Activated CD8-positive, alpha-beta memory T cell treated with anti-CD3 and anti-CD28 coated beads, Interleukin-2, amount 50 U/mL, for 4 hours (primary cell): ENCODE measurements around the gene ITGB2.

ENCODE experiments used
- DNase-seq: peaks from one replicate; pipeline ENCODE4 v3.0.0-alpha.2; 2020

ITGB2 gene

GRCh38 chr21:44955141-44955797 is 34.6 kb upstream of the ITGB2 start:
- DNase-seq, result no peak

DNA sequence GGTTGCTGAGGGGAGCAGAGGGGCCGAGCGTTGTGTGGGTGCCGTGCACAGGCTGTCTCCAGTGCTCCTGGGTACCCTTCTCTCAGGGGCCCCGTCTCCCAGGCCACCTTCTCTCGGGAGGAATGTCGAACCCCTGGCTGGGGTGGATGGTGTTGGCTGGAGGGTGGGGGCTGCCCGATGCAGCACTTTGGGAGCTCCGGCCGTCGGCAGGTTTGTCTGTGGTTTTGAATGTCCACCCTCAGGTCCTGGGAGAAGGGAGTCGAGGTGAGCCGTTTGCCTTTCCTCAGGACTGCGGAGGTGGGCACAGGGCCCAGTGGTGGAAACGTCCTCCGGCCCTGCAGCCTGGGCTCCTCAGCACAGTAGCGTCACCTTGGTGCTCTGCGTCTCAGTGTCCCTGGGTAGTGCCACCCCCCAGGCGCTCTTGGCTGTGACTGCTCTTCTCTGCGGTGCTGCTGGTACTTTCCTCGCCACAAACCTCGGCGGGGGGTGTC is 33.6 kb upstream of the ITGB2 start:
- DNase-seq, result no peak

- DNase-seq, result no peak
Measured at GRCh38 chr21:44953628-44954021, 32.9 kb upstream of the ITGB2 start.

DNA sequence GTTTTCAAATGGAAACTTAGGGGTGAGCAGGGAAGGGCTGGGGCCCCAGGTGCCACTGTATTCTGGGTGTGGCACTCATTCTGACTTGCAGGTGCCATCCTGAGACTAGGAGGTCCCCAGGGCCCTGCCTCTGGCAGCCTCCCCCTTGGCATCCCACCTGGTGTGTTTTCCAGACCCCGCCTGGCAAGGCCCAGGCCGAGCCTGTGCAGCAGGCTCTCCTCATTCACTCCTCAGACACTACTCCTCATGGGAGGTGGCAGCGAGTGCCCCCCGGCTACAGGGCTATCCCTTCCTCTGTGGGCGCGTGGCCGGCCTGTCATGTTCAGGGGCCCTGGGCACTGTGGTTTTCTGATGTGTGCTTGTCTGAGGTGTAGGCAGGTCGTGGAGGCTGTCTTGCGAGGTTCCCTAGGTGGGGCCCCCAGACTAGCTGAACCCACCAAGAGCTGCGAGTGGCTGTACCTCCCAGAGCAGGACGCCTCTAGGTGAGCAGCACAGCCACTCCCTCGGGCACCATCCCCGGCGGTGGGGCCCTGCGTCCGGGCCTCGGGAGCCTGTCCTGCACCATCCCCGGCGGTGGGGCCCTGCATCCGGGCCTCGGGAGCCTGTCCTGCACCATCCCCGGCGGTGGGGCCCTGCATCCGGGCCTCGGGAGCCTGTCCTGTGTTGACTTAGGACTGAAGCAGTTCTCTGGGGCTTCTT is 32.4 kb upstream of the ITGB2 start:
- no peak for DNase-seq

- DNase-seq, result no peak
Measured at GRCh38 chr21:44952116-44952928, 31.6 kb upstream of the ITGB2 start.

GRCh38 chr21:44951186-44951915 is 30.7 kb upstream of the ITGB2 start:
- no peak for DNase-seq

DNA sequence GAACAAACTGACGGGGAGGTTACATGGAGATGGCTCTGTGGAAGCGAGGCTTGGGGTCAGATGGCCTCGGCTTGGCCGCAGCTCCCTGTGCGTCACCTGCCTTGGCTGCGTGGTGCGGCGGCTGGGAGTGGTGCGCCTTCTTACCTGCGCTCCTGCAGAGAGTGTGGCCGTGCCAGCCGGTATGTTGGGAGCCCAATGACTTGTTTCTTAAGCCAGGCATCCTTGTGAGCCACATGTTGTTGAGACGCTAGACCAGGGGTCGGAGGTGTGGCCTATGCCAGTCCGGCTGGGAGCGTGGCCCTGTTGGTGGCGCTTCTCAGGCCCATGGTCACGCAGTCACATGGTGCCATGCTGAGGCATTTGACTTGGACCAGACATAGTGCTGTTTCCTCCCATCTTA is 29.7 kb upstream of the ITGB2 start:
- no peak for DNase-seq

GRCh38 chr21:44949779-44950198 is 29.1 kb upstream of the ITGB2 start:
- peak; percentile 86 for DNase-seq

DNA sequence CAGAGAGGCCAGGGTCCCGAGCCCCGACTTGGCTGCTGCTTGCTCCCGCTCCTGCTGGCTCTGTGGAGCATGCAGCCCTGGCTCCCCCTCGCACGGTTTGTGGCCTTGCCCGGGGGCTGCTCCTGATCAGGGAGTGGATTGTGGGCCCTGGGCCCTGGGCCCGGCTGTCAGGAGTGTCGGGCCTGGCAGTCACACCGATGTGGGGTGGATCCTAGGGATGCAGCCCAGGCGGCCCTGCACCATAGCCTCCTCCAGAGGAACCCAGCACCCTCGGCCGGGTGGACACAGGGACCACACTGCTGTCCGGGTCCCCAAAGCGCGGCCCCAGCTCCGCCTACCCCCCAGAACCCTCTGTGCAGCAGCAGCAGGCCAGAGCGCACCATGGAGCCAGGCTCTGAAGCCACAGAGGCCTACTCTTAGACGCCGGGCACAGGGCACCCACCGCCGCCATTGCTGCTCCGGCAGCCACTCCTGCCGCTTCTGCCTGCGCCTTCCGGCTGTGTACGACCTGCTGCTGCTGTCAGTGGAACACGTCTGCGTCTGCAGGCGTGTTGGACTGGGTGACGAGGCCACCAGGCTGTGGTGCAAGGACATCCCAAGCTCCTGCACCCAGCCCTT is 28.6 kb upstream of the ITGB2 start:
- no peak for DNase-seq

GRCh38 chr21:44948426-44949120 is 27.9 kb upstream of the ITGB2 start:
- DNase-seq, result no peak

DNA sequence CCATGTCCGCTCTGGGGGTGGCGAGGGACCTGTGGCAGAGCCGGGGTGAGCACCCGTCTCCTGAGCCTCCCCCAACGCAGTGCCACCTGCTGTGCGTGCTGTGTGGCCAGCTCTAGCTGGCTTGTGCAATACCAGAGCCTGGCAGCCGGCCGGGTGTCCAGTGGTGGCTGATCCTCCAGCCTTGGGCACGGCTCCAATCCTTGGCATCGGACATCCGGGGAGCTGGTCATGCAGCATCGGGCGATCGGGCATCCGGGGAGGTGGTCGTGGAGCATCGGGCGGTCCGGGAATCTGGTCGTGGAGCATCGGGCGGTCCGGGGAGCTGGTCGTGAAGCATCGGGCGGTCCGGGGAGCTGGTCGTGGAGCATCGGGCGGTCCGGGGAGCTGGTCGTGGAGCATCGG is 27.2 kb upstream of the ITGB2 start:
- DNase-seq, result no peak

DNA sequence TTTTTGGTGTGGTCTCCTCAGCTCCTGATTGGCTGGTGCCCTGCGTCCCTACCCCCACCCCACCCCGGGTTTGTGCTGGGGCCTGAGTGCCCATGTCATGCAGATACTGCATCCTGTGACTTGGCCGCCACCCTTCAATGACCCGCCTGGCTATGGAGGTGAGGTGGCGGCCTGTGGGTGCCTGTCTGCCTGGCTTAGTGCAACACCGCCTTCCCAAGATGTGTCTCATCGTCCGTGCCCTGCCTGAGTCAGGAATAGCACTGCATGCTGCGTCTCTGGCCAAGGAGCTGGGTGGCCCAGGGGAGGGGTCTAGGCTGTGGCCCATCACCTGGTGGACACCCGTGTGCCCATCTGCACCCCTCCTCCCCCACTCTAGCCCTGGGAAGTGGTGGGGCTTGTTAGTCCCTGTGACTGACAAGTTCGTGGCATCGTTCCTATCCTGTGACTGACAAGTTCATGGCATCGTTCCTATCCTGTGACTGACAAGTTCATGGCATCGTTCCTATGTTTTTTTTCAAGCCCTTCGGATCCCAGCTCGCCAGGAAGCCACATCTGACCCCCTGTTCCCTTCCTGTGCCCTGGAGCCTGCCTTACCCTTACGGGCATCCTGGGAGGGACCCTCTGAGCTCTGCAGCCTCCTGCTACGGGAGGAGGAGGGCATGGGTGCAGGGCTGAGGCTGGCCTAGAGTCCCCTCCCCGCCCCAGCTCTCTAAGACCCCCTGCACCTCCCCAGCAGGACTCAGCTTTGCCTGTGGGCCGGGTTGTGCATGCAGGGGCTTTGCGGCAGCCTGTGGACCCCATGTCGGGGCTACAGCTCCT is 26.6 kb upstream of the ITGB2 start:
- DNase-seq, result no peak

- no peak for DNase-seq
Measured at GRCh38 chr21:44946254-44947041, 25.7 kb upstream of the ITGB2 start.

DNA sequence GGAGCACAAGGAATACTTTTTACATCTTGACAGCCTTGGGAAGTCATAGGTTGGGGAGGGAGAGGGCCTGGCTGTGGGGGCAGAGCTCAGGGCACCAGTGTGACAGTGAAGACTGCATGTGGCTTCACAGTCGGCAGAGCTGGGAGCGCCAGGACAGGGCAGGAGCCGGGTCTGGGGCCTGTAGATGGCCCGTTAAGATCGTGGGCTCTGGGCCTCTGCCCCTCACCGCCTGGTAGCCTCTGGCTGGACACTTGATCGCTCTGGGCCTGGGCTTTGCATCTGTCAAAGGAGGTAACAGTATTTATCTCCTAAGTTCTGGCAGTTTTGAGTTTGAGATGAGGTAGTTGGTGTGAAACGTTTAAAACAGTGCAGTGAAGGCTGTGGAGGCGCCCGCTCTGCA is 23.9 kb upstream of the ITGB2 start:
- DNase-seq, result no peak

GRCh38 chr21:44943686-44944550 is 23.2 kb upstream of the ITGB2 start:
- DNase-seq, result no peak

GRCh38 chr21:44943005-44943685 is 22.4 kb upstream of the ITGB2 start:
- no peak for DNase-seq

DNA sequence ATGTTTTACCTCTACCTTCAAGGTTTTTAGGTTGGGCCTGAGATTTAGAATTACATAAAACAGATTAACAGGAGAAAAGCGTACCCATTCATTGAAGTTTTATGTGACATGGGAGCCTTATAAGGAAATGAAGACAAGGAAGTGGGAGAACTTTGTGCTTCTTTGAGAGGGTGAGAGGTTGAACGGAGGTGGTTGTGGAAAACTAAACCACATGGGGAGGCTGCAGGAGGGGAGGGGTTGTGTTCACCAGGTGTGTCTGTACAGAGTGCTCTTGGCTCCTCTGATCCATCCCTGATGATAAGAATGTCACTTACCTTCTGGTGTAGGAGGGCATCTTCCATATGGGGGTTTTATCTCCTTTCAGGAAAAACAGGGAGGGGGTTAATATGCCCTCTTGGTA is 21.9 kb upstream of the ITGB2 start:
- no peak for DNase-seq

DNA sequence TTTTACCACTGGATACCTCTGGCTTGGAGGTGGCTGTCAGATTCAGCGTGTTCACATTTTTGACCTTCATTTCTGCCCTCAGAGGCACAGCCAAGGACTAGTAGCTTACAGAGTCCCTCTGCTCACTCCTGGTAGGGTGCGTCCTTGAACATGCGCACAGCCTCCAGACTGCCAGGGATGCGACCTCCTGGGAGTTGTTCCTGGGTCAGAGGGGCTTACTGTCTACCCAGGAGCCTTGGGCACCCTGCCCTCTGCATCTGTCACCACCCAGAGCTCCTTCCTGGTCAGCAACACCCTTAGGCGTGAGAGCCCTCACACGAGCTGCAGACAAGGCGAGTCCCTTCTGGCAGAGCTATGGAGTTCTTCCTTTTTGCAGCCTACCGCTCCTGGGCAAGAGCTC is 20.9 kb upstream of the ITGB2 start:
- DNase-seq, result no peak
